22Rv1 (cell line): ENCODE data around the gene MOB3B.

Experiments used
- H3K27ac ChIP-seq: fragments of 450-650 bp; 2 replicates; pipeline ENCODE4 v1.5.1; 2017
- ZFX ChIP-seq: fragments of 450-650 bp; IDR thresholded peaks from 2 replicates; pipeline ENCODE4 v1.6.1; 2017; ENCODE audit warnings: antibody characterized with exemption, borderline replicate concordance
- TF ChIP-seq, protein P1 (sequence below): fragments of 450-650 bp; IDR thresholded peaks from 2 replicates; pipeline ENCODE4 v1.5.1; 2017; ENCODE audit warnings: mild to moderate bottlenecking

MOB3B gene

DNA sequence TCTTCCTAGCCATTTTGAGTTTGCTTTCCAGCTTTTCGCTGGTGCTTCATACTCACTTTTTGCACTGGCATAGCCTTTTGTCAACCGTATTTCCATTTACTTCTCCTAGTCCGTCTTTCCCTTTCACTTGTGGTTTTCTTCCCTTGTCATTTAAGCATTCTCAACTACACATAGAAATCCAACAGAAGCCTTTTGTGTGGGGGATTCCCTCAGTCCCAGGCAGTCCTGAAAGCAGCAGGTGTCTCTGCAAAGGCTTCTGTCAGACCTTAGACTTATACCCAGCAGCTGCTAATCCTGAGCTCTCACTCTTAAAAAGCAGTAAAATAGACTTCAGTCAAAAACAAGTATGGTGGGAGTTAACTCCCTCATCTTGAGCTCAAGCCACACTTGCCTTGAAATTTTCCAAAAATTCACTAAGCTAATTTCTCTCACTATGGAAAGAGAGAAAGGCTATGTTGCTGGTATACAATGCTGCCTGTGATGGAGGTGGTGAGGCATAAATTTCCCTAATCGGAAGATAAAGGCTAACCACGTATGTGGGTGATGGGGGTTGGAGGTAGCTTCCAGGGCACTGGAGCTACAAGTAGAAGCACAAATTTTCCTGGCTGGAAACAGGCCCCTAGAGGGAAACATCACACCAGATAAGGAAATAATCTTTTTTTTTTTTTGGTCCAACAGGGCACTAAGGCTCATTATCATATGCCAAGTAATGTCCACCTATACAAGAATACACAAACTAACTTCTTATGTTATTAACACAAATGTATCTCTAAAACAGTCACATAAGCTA is 40.3 kb downstream of the MOB3B start:
- no peak overlapping the region for H3K27ac ChIP-seq
- TF ChIP-seq ZFX: no peak
- TF ChIP-seq, protein P1, sequence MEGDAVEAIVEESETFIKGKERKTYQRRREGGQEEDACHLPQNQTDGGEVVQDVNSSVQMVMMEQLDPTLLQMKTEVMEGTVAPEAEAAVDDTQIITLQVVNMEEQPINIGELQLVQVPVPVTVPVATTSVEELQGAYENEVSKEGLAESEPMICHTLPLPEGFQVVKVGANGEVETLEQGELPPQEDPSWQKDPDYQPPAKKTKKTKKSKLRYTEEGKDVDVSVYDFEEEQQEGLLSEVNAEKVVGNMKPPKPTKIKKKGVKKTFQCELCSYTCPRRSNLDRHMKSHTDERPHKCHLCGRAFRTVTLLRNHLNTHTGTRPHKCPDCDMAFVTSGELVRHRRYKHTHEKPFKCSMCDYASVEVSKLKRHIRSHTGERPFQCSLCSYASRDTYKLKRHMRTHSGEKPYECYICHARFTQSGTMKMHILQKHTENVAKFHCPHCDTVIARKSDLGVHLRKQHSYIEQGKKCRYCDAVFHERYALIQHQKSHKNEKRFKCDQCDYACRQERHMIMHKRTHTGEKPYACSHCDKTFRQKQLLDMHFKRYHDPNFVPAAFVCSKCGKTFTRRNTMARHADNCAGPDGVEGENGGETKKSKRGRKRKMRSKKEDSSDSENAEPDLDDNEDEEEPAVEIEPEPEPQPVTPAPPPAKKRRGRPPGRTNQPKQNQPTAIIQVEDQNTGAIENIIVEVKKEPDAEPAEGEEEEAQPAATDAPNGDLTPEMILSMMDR: no peak

DNA sequence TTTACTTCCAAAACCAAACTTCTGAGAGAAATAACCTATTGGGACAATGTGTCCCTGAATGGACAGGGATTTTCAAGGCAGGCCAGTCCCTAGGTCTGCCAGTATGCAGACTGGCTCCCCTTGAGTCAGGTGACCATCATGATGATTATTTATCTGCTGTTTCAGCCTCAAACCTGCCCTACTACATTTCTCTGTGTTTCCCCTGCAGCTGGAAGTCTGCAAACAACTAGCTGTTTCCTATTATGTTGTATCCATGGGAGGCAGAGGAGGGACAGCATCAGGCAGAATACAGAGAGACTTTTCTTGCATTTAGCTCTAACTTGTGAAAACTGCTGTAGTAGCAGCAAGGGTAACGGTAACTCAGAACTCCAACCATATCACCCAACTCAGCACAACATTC is 41.7 kb downstream of the MOB3B start:
- no peak for TF ChIP-seq ZFX
- TF ChIP-seq, protein P1: no peak
- H3K27ac ChIP-seq: no peak overlapping the region

DNA sequence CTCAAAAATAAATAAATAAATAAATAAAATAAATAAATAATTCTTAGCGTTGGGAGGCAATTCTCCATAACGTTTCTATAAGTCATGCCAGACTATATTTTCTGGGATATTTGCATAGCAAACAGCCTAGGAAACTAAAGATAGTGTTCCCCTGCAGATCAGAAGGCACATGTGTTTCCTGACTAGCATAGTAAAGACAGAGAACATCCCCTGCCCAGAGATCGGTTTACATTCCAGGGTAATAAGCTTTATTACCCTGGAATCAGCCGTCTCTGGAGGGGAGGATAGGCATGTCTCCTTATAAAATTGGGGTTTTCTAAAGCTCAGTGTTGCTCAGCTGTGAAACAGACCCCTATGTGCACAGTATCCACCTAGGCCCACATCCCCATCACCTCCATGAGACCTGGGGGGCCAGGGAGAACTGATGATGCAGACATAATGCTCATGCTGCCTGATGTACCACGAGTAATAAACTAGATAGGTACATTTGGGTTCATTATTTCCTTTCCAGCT is 42.4 kb downstream of the MOB3B start:
- TF ChIP-seq, protein P1: no peak
- no peak for TF ChIP-seq ZFX

DNA sequence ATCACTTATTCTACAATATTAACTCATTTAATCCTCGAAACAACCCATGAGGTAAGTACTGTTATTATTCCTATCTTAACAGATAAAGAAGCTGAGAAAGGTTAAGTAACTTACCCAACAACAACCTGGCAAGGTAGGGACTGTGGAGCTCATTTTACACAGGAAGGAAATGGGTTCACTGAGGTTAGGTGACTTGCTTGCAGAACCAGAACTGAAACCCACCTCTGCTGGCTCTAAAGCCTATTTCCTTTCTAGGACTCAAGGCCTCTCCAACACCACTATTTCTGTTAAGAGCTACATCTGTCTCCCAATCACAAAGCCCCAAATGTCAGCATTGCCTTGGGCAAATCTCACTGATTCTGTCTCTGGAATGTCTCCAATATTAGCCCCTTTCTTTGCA is 44.5 kb downstream of the MOB3B start:
- TF ChIP-seq, protein P1: no peak
- no peak for TF ChIP-seq ZFX
- no peak overlapping the region for H3K27ac ChIP-seq

More for the DNA sequence above, 42.4 kb downstream of the MOB3B start:
- H3K27ac ChIP-seq: no peak overlapping the region

DNA sequence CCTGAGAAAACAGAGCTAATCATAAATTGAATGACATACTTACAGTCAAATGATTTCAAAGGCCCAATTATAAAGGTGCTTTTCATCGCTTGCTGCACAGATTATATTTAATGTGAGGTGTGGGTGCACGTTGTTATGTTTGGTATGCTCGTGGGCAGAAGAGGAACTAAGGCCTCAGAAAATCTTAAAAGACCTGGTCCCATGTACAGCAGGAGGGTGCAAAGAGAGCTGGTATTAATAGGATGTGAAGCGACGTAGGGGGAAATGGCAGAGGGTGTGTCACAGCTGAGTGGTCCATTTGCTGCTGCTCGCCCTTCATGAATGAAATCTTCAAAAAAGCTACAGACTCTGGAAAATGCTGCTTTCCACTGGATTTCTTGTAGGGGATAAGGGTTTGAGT is 46.0 kb downstream of the MOB3B start:
- no peak overlapping the region for H3K27ac ChIP-seq
- TF ChIP-seq, protein P1: no peak
- no peak for TF ChIP-seq ZFX

DNA sequence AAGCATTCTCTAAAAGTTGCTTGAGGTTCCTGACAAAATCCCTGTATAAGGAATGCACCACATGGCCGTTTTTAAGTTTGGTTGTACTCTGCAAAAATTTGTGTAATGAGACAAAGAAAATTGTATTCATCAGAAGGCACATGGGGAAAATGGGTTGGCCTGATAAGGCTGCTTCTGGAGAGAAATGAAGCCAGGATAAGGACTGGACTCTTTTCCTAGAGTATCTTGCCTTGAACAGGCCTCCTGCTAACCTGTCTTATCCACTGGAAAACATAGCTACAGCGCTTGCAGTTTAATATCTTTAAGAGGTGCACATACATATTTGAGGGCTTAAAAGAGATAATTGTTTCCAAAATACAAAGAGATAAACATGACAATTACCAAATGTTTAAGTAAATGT is 46.9 kb downstream of the MOB3B start:
- no peak for TF ChIP-seq ZFX
- TF ChIP-seq, protein P1: no peak
- H3K27ac ChIP-seq: no peak overlapping the region

DNA sequence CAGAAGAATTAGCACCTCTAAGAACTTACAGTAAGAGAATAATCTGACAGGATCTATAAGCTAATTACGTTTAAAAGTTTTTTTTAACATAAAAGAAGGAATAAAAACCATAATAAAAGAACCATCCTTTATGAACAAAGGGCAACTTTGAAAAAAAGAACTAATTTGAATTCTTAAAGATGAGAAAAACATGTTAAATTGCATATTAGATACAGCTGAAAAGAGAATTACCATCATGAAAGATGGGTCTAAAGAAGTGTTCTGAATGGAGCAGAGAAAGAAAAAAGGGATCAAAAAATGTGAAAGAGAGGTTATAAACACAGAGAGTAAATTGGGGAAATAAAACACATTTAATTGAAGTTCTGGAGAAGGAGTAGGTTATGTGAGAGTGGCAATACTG is 51.3 kb downstream of the MOB3B start:
- no peak overlapping the region for H3K27ac ChIP-seq
- TF ChIP-seq, protein P1: no peak
- TF ChIP-seq ZFX: no peak
